HCT116 (cell line): ENCODE results near the gene NLGN3. TPM values are rescaled to one million over a fixed set of nuclear protein-coding genes. Genes with fewer than 3 reads are reported as not detected.

Source experiments
- ATAC-seq: fragments of 200-7000 bp; cut with Tn5 transposase; 2 replicates; pipeline ENCODE4 v1.9.1; 2020; ENCODE audit warnings: mild to moderate bottlenecking, moderate library complexity
- BruUV-seq: library from RNA; stranded (reverse); fragments of 400-500 nt; replicated peaks from 2 replicates; lab custom pipeline; 2021; lab: Mats Ljungman, UMichigan
- CTCF ChIA-PET: fragments of 300-600 bp; sonication (Branson Sonifier 250); formaldehyde crosslinking; loops from one replicate; lab custom pipeline; 2021; ENCODE audit warnings: antibody characterized with exemption; lab: Charles Lee
- POLR2A ChIA-PET: fragments of 300-600, 350-600 bp; sonication (Branson Sonifier 250); formaldehyde crosslinking; loops from one replicate; lab custom pipeline; 2021; ENCODE audit warnings: antibody characterized with exemption; lab: Charles Lee
- RAD21 ChIA-PET, 2 experiments: fragments of 300-600 bp; sonication (Branson Sonifier 250); formaldehyde crosslinking; loops; one replicate each; lab custom pipeline; 2023; ENCODE audit warnings: low total read pairs in 2 of 2; ENCODE audit not compliant: uncharacterized antibody in 2 of 2, unreplicated experiment in 2 of 2, low non-redundant PET in 1 of 2; lab: Charles Lee
- DNase-seq: peaks from one replicate; pipeline ENCODE4 v3.0.0-alpha.2; 2010; ENCODE audit warnings: low read depth, low spot score
- H2AFZ ChIP-seq: fragments of 200-600 bp; shearing (Covaris generic), sonication (generic); 2 replicates; pipeline ENCODE4 v1.6.1; 2017; ENCODE audit warnings: low read depth, mixed run types, mixed read lengths, antibody characterized with exemption, low read length; ENCODE audit not compliant: poor library complexity, severe bottlenecking
- H3K27ac ChIP-seq: 2 replicates; pipeline ENCODE4 v1.5.1; 2012; ENCODE audit warnings: low read depth, low read length
- H3K27me3 ChIP-seq: fragments of 200-600 bp; sonication (generic); 2 replicates; pipeline ENCODE4 v1.6.1; 2016; ENCODE audit warnings: mixed run types, low read length, mixed read lengths; ENCODE audit not compliant: insufficient read depth
- H3K36me3 ChIP-seq, 2 experiments: fragments of 200-500 bp in 1 of 2; fragments of 200-600 bp in 1 of 2; sonication (Bioruptor generic) in 1 of 2; sonication (generic) in 1 of 2; 2 replicates each; pipeline versions ENCODE4 v1.5.1 to v1.6.1; 2014 to 2016; ENCODE audit warnings: low read length in 2 of 2, inconsistent platforms in 1 of 2, mixed read lengths in 1 of 2, mixed run types in 1 of 2; ENCODE audit not compliant: insufficient read depth in 2 of 2, control insufficient read depth in 1 of 2
- H3K4me1 ChIP-seq, 2 experiments: fragments of 200-600 bp in 1 of 2; sonication (generic) in 1 of 2; 2 replicates each; pipeline versions ENCODE4 v1.5.1 to v1.6.1; 2012 to 2017; ENCODE audit warnings: low read length in 2 of 2, inconsistent platforms in 1 of 2, mild to moderate bottlenecking in 1 of 2, mixed read lengths in 1 of 2, mixed run types in 1 of 2, moderate library complexity in 1 of 2; ENCODE audit not compliant: insufficient read depth in 2 of 2, control insufficient read depth in 1 of 2
- H3K4me2 ChIP-seq: fragments of 200-600 bp; sonication (generic); 2 replicates; pipeline ENCODE4 v1.6.1; 2017; ENCODE audit warnings: mixed run types, low read length, mixed read lengths
- H3K4me3 ChIP-seq, 2 experiments: fragments of 200-600 bp in 1 of 2; sonication (generic) in 1 of 2; replicated peaks in 1 of 2; 2 replicates each; pipeline ENCODE4 v1.5.1; 2011 to 2016; ENCODE audit warnings: low read length in 2 of 2, control low read depth in 1 of 2, low read depth in 1 of 2, mild to moderate bottlenecking in 1 of 2, mixed read lengths in 1 of 2, mixed run types in 1 of 2
- H3K79me2 ChIP-seq: fragments of 200-600 bp; sonication (generic); 2 replicates; pipeline ENCODE4 v1.6.1; 2017; ENCODE audit warnings: mild to moderate bottlenecking, mixed run types, low read length, moderate library complexity, mixed read lengths; ENCODE audit not compliant: insufficient read depth
- H3K9ac ChIP-seq: fragments of 200-600 bp; sonication (generic); 2 replicates; pipeline ENCODE4 v1.6.1; 2016; ENCODE audit warnings: low read length, mixed read lengths
- H3K9me2 ChIP-seq: fragments of 200-600 bp; sonication (generic), shearing (Covaris generic); 2 replicates; pipeline ENCODE4 v1.6.1; 2017; ENCODE audit warnings: mixed run types, mild to moderate bottlenecking, moderate library complexity; ENCODE audit not compliant: insufficient read depth
- H3K9me3 ChIP-seq, 2 experiments: fragments of 200-500 bp in 1 of 2; fragments of 200-600 bp in 1 of 2; sonication (Bioruptor generic) in 1 of 2; sonication (generic) in 1 of 2; 2 replicates each; pipeline ENCODE4 v1.6.1; 2014 to 2017; ENCODE audit warnings: low read length in 2 of 2, mixed read lengths in 2 of 2, inconsistent platforms in 1 of 2, low read depth in 1 of 2, mild to moderate bottlenecking in 1 of 2, mixed run types in 1 of 2, moderate library complexity in 1 of 2; ENCODE audit not compliant: control insufficient read depth in 1 of 2, insufficient read depth in 1 of 2
- H4K20me1 ChIP-seq: fragments of 200-600 bp; sonication (generic), shearing (Covaris generic); 2 replicates; pipeline ENCODE4 v1.6.1; 2017; ENCODE audit warnings: mixed run types, mild to moderate bottlenecking, moderate library complexity; ENCODE audit not compliant: insufficient read depth
- CBX3 ChIP-seq: IDR thresholded peaks from 2 replicates; pipeline ENCODE4 v1.6.1; 2012; ENCODE audit warnings: low read depth
- CEBPB ChIP-seq: IDR thresholded peaks from 2 replicates; pipeline ENCODE4 v1.6.1; 2012; ENCODE audit warnings: low read depth
- EGR1 ChIP-seq: IDR thresholded peaks from 2 replicates; pipeline ENCODE4 v1.6.1; 2012; ENCODE audit warnings: low read depth
- ELF1 ChIP-seq: IDR thresholded peaks from 2 replicates; pipeline ENCODE4 v1.6.1; 2012; ENCODE audit warnings: low read depth, borderline replicate concordance
- EZH2 ChIP-seq: fragments of 200-600 bp; sonication (generic); IDR thresholded peaks from 2 replicates; pipeline ENCODE4 v1.6.1; 2017; ENCODE audit warnings: antibody characterized with exemption, mixed run types
- FOSL1 ChIP-seq: IDR thresholded peaks from 2 replicates; pipeline ENCODE4 v1.6.1; 2012; ENCODE audit warnings: low read depth
- MAX ChIP-seq: IDR thresholded peaks from 2 replicates; pipeline ENCODE4 v1.6.1; 2012
- POLR2AphosphoS5 ChIP-seq: IDR thresholded peaks from 2 replicates; pipeline ENCODE4 v1.6.1; 2011; ENCODE audit warnings: mild to moderate bottlenecking, low read depth, low read length, moderate library complexity
- SIN3A ChIP-seq: IDR thresholded peaks from 2 replicates; pipeline ENCODE4 v1.6.1; 2012; ENCODE audit warnings: low read depth
- SP1 ChIP-seq: IDR thresholded peaks from 2 replicates; pipeline ENCODE4 v1.6.1; 2012; ENCODE audit warnings: low read depth
- SRF ChIP-seq: IDR thresholded peaks from 2 replicates; pipeline ENCODE4 v1.6.1; 2012; ENCODE audit warnings: low read depth
- TCF7L2 ChIP-seq: IDR thresholded peaks from 2 replicates; pipeline ENCODE4 v1.7.0; 2011; ENCODE audit warnings: borderline replicate concordance, inconsistent platforms; ENCODE audit not compliant: insufficient read depth, insufficient read length; ENCODE audit errors: extremely low read depth
- YY1 ChIP-seq: IDR thresholded peaks from 2 replicates; pipeline ENCODE4 v1.6.1; 2011; ENCODE audit warnings: low read length, low read depth, moderate library complexity, mild to moderate bottlenecking; ENCODE audit not compliant: insufficient replicate concordance; ENCODE audit errors: extremely low read depth
- ZBTB33 ChIP-seq: IDR thresholded peaks from 2 replicates; pipeline ENCODE4 v1.6.1; 2011; ENCODE audit warnings: mild to moderate bottlenecking, low read length, moderate library complexity; ENCODE audit not compliant: insufficient replicate concordance; ENCODE audit errors: extremely low read depth
- ZFX ChIP-seq: fragments of 450-650 bp; IDR thresholded peaks from 2 replicates; pipeline ENCODE4 v1.6.1; 2017
- ZNF274 ChIP-seq: fragments of 200-500 bp; sonication (Bioruptor generic); IDR thresholded peaks from 2 replicates; pipeline ENCODE4 v1.6.1; 2014; ENCODE audit warnings: mild to moderate bottlenecking, low read depth, low read length, inconsistent platforms
- intact Hi-C: fragments of 100-400 bp; cut with micrococcal nuclease; formaldehyde crosslinking; loops from 2 replicates; pipeline ENCODE4 v1.10.0; 2022
- total RNA-seq: library from RNA; stranded (reverse); gene quantifications from one replicate; pipeline ENCODE4 v1.2.1, GENCODE V29; 2021; ENCODE audit not compliant: unreplicated experiment

The NLGN3 gene
- total RNA-seq, 1 experiment from 2014 or later, result 1.4 TPM

GRCh38 chrX:71095555-71095980 is 49.1 kb upstream of the NLGN3 start, which contains the start of gene FOXO4:
FOXO4 (plus strand) TSS chrX:71095851; CDS start chrX:71096529, 678 bp downstream.
- BruUV-seq, result no TSS peak
- ChIA-PET RAD21 (no interaction called here), CTCF (no interaction called here), POLR2A (no interaction called here)
- peaks cover 0 to 14% of the 10 kb centered on the region in 2 experiments; a peak in 2 of 4 replicates for H3K4me1 ChIP-seq
- TF ChIP-seq YY1, result peak; percentile 39
- peak; percentile 65; the same call in 1 of the 2 replicates for TF ChIP-seq MAX
- TF ChIP-seq POLR2AphosphoS5, result peak; percentile 60; the same call in 1 of the 2 replicates
- TF ChIP-seq ZNF274, result no peak
- peak; percentile 61 for DNase-seq
- peak within 1 kb of the TSS; percentile 54 to 64 for H3K4me3 ChIP-seq
- ATAC-seq, result peak; percentile 95
- H3K9ac ChIP-seq, result peak within 1 kb of the TSS; percentile 62
- H3K9me2 ChIP-seq, result no peaks in the 10 kb centered on the region
- H3K4me2 ChIP-seq, result peak within 1 kb of the TSS; percentile 88
- intact Hi-C loops, result loop anchor here (5.0 kb wide), 1 partner anchor 82 kb away; no protein-coding TSS in a partner anchor
- H3K36me3 ChIP-seq, result no peaks in the 10 kb centered on the region
- no peaks in the 10 kb centered on the region for H3K9me3 ChIP-seq
- H3K27me3 ChIP-seq, result no peaks in the 10 kb centered on the region
- no peaks in the 10 kb centered on the region for H4K20me1 ChIP-seq
- no peak within 1 kb of the TSS for H2AFZ ChIP-seq
- H3K27ac ChIP-seq, result no peak within 1 kb of the TSS
- H3K79me2 ChIP-seq, result no peaks in the 10 kb centered on the region

GRCh38 chrX:71095981-71096759 is 48.5 kb upstream of the NLGN3 start:
- no peaks in the 10 kb centered on the region for H3K9me2 ChIP-seq
- intact Hi-C loops, result loop anchor here (5.0 kb wide), 1 partner anchor 81 kb away; no protein-coding TSS in a partner anchor
- H3K4me3 ChIP-seq, result peak overlapping the region; percentile 54 to 64
- peaks cover 0 to 14% of the 10 kb centered on the region in 2 experiments; a peak in 2 of 4 replicates for H3K4me1 ChIP-seq
- no peaks in the 10 kb centered on the region for H4K20me1 ChIP-seq
- DNase-seq (peak; percentile 21), ATAC-seq (peak; percentile 63)
- H3K4me2 ChIP-seq, result peak overlapping the region; percentile 88
- no peaks in the 10 kb centered on the region for H3K27me3 ChIP-seq
- H3K36me3 ChIP-seq, result no peaks in the 10 kb centered on the region
- H3K9me3 ChIP-seq, result no peaks in the 10 kb centered on the region
- peak overlapping the region; percentile 62 for H3K9ac ChIP-seq
- ChIA-PET RAD21 (no interaction called here), POLR2A (no interaction called here), CTCF (no interaction called here)
- no peaks in the 10 kb centered on the region for H3K79me2 ChIP-seq
- no peak overlapping the region for H3K27ac ChIP-seq
- H2AFZ ChIP-seq, result no peak overlapping the region
- TF ChIP-seq CBX3 (no peak), TCF7L2 (no peak), ELF1 (no peak), SIN3A (no peak), ZBTB33 (no peak), EGR1 (no peak), ZFX (no peak), YY1 (no peak), EZH2 (no peak), SP1 (no peak), FOSL1 (no peak), CEBPB (no peak), SRF (no peak)
- BruUV-seq, result TSS peak; percentile 85
